ENCODE measurements around the gene FGFR3. TPM values are rescaled to one million over a fixed set of nuclear protein-coding genes. Genes with fewer than 3 reads are reported as not detected.

FGFR3 gene
- total and polyA plus RNA-seq, 10 of the 15 experiments (the other 5 are each of a cell fraction or from before 2014, with no cell fraction given): 0.05 to 0.33 (median 0.18) TPM; not detected in 6

GRCh38 chr4:1743975-1744374 lies 49.1 kb upstream of the FGFR3 start:
- RAD21 ChIA-PET (ENCODE audit: unreplicated experiment): interaction anchor here (1.0 kb wide), 1 partner anchor 156 kb away, joined by 3 read pairs; no protein-coding TSS in a partner anchor
- no peak overlapping the region for H3K4me2 ChIP-seq (ENCODE audit: control insufficient read depth, insufficient read depth)
- no TSS peak for BruUV-seq (replicated peaks)
- CTCF ChIA-PET: interaction anchor here (0.9 to 5.1 kb wide), 4 partner anchors 13 to 775 kb away, joined by 3 to 60 read pairs (median 6); no protein-coding TSS in a partner anchor
- FAIRE-seq (no peak), DNase-seq (ENCODE audit: low read depth, low spot score) (no peak), ATAC-seq (no peak)
- in situ Hi-C loops (cut with MboI) (loop anchor here (5.0 kb wide), 2 partner anchors 73 to 163 kb away; no protein-coding TSS in a partner anchor), intact Hi-C loops (cut with micrococcal nuclease; ENCODE audit: unreplicated experiment) (no loop called here)
- H3K36me3 ChIP-seq (ENCODE audit: control insufficient read depth in 2 of 2, insufficient read depth in 2 of 2, low read length in 1 of 2): peaks cover 20 to 36% of the 10 kb centered on the region in 2 experiments; a peak in 3 of 4 replicates
- H2AFZ ChIP-seq (ENCODE audit: control insufficient read depth, low read depth, low read length): no peak overlapping the region
- no peak overlapping the region for H3K9ac ChIP-seq (ENCODE audit: control insufficient read depth, insufficient read depth, low read length)
- no peak overlapping the region for H3K27ac ChIP-seq (ENCODE audit: control insufficient read depth, insufficient read depth)
- POLR2A ChIA-PET: no interaction called here
- no peaks in the 10 kb centered on the region for H3K9me3 ChIP-seq (replicated peaks; ENCODE audit: control insufficient read depth, insufficient read depth, low read length)
- H4K20me1 ChIP-seq (ENCODE audit: control insufficient read depth, insufficient read depth): no peaks in the 10 kb centered on the region
- no peaks in the 10 kb centered on the region for H3K4me1 ChIP-seq (ENCODE audit: control insufficient read depth, insufficient read depth, low read length)
- SMC1A ChIA-PET (ENCODE audit: uncharacterized antibody, unreplicated experiment): no interaction called here
- no peaks in the 10 kb centered on the region for H3K79me2 ChIP-seq (ENCODE audit: control insufficient read depth, insufficient read depth, low read length)
- no peak for TF ChIP-seq MXI1 (IDR thresholded peaks at IDR 0.05; ENCODE audit: low read depth, low read length)
- TF ChIP-seq RFX5 (IDR thresholded peaks at IDR 0.05; ENCODE audit: low read depth, low read length): no peak
- no peak for TF ChIP-seq CHD4 (IDR thresholded peaks at IDR 0.05)
- TF ChIP-seq SP1 (IDR thresholded peaks at IDR 0.05; ENCODE audit: low read depth, low read length): no peak
- peak; percentile 41 for TF ChIP-seq POLR2A (IDR thresholded peaks at IDR 0.05; ENCODE audit: low read depth, low read length)
- TF ChIP-seq ELK1 (IDR thresholded peaks at IDR 0.05; ENCODE audit: low read depth, low read length): no peak
- no peak for TF ChIP-seq JUNB (IDR thresholded peaks at IDR 0.05)
- no peak for TF ChIP-seq SMAD1 (IDR thresholded peaks at IDR 0.05; ENCODE audit: low read depth, partially characterized antibody)
- H3K4me3 ChIP-seq: no peak overlapping the region
- no peaks in the 10 kb centered on the region for H3K27me3 ChIP-seq (replicated peaks in 1 of 2; ENCODE audit: control insufficient read depth in 2 of 2, insufficient read depth in 2 of 2, low read length in 1 of 2)
- 97% methylated on average over 6 of the region's 6 CpGs for WGBS (ENCODE audit: insufficient coverage, insufficient replicate concordance, low lambda C conversion rate, missing lambda C conversion rate)
